Endometrial microvascular endothelial cells (primary cell): Measurements from ENCODE around the gene DDX10. TPM values are rescaled to one million over a fixed set of nuclear protein-coding genes. Genes with fewer than 3 reads are reported as not detected.
"Not testable (repeated sequence)": the region's sequence is repeated elsewhere in the genome, so short reads cannot be mapped to it uniquely, and the experiment has no call there.

Experiments used
- in situ Hi-C: cut with HindIII; loops from 2 replicates; pipeline ENCODE4 v1.10.0; 2017; ENCODE audit warnings: low sequenced_read_pairs, low pct_unique_long_range_greater_than_20kb; ENCODE audit errors: inconsistent ontology term
- total RNA-seq: library from RNA; depleted of rRNA; stranded (reverse); fragments of >200 nt; gene quantifications from one replicate; pipeline ENCODE4 v1.2.3, GENCODE V29; 2015; ENCODE audit errors: inconsistent ontology term

Gene DDX10
- total RNA-seq, 1 donor from 2014 or later: 56.9 TPM

GRCh38 chr11:108698844-108699642, 34.2 kb downstream of the DDX10 start:
- in situ Hi-C loops: no loop called here

DNA sequence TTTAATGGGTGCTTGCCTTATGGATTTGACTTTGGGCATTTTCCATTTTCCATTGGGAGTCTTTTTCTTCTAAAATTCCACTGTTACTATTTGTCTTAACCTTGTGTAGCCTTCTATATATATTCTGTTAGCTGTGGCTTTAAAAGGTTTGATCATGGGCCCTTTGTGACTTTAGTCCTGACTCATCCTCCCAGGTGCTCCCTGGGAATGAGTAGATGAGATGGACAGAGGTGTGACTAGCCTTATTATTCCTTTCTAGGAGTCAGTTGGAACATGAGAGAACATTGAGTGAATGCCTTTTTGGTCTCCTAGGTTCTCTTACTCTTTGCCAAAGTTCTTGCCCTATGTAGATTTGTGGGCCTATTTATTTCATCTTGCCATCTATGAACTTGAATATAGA, 39.0 kb downstream of the DDX10 start:
- in situ Hi-C loops: no loop called here

DNA sequence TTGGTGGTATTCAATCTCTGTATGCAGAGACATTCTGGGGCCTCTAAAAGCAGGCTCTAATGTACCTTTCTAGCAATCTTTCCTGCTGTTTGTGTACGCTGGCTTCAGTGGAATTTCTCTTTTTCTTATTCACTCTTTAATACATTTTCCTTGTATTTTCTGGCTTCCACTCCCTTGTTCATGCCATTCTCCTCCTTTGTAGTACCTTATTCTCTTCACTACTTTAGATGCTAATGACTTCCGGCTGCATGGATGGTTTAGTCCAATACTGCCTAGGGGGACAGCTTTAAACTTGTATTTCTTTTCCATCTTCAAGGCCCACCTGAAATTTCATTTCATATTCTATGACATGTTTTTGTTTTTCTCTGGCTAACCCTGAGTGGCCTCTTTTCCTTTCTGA, 40.2 kb downstream of the DDX10 start:
- in situ Hi-C loops: no loop called here

GRCh38 chr11:108708173-108708572, 43.3 kb downstream of the DDX10 start:
- in situ Hi-C loops: no loop called here

- in situ Hi-C loops: no loop called here
These were observed 44.9 kb downstream of the DDX10 start for GRCh38 chr11:108709741-108710140.

- in situ Hi-C loops: no loop called here
These were observed 48.4 kb downstream of the DDX10 start for GRCh38 chr11:108713076-108713790.

DNA sequence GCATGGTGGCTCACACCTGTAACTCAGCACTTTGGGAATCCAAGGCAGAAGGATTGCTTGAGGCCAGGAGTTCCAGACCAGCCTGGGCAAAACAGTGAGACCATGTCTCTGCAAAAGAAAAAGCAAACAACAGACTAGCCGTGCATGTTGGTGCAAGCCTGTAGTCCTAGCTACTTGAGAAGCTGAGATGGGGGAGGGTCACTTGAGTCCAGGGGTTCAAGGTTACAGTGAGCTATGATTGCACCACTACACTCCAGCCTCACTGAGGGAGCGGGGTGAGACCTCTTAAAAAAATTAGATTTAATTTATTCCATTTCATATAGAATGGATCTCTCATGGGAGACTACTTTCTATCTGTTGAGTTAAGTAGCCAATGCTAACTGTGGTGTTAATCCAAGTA, 50.4 kb downstream of the DDX10 start:
- in situ Hi-C loops: no loop called here

DNA sequence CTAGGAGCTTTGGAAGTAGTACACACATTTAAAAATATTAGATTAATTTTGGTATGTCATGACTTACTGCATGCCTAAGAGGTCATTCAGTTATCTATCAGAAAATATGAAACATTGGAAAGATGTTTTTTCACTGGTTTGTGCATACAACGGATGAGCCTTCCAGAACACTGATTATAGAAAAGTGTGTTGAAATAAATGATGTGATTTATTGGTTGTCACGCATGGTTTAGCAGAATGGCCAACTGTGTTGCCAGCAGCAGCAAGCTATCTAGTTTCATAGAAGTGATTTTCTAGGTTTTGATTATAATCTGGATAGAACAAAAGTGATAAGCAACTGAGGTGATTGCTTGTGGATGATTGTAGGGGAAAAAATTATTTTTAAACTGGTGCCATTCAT, 53.6 kb downstream of the DDX10 start:
- in situ Hi-C loops: no loop called here

DNA sequence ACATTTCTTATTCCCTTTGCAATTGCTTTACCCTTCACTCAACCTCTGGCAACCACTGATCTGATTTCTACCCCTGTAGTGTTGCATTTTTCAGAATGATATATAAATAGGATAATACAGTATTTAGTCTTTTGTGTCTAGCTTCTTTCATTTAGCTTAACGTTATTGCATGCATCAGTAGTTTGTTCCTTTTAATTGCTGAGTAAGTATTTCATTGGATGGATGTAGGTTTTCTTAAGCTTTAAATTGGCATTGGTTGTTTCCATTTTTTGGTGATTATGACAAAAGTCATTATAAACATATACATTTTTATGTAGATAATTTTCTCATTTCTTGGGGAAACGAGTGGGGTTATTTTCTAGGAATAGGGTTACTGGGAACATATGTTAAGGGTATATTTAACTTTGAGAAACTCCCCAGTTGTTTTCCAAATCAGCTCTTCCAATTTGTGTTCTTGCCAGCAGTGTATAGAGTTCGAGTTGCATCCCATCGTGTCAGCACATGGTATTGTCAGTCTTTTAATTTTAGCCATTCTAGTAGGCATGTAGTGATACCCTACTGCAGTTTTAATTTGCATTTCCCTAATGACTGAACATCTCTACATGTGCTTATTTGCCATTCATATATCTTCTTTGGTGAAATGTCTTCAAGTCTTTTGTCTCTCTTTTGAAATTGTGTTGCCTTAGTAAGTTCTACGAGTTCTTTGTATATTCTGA, 60.3 kb downstream of the DDX10 start:
- in situ Hi-C loops: no loop called here

DNA sequence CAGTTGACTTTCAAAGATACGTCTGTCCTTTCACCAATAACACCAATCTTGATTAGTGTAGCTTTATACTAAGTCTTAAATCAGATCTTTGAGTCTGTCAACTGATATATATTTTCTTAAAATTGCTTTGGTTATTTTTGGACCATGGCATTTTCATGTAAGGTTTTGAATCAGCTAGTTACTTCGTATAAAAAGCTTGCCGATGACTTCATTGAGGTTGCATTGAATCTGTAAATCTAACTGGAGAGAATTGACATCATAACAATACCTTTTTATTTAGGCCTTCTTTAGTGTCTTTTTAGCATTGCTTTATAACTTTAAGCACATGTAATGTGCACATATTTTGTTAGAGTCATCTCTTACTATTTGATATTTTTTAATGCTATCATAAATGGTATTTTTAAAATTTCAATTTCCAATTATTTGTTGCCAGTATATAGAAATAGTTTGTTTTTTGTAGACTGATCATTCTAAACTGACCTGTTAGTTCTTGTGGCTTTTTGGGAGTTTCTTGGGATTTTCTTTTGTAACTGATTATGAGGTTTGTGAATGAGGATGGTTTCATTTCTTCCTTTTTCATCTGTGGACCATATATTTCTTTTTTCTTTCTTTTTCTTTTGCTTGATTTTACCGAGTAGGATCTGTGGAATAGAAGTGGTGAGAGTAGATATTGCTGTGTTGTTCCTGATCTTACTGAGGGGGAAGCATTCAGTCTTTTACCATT, 61.4 kb downstream of the DDX10 start:
- in situ Hi-C loops: no loop called here

GRCh38 chr11:108727665-108728064, 62.8 kb downstream of the DDX10 start:
- in situ Hi-C loops: no loop called here

DNA sequence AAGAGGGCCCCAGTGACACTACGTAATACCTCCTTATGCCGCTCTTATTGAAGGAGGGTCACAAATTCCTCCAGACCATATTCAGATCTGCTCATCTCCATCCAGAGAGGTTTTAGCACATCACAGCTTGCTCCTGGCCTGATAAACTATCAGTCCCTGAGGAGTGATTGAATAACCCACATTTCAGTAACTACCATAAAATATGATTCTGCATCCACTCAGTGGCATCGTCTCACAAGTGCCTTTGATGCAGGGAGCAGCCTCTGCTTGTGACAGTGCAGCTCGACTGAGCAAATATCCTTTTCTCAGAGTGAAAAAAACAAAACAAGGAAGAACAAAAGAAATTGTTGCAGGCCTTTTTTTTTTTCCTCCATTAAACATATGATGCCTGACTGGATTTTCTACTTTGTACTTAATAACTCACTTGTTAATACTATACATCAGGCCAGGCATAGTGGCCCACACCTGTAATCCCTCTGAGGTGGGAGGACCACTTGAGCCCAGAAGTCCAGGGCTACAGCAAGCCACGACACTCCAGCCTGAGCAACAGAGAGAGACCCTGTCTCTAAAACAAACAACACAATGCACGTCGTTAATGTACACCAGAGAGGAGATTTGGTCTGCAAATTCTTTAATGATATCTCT, 64.5 kb downstream of the DDX10 start:
- in situ Hi-C loops: no loop called here

DNA sequence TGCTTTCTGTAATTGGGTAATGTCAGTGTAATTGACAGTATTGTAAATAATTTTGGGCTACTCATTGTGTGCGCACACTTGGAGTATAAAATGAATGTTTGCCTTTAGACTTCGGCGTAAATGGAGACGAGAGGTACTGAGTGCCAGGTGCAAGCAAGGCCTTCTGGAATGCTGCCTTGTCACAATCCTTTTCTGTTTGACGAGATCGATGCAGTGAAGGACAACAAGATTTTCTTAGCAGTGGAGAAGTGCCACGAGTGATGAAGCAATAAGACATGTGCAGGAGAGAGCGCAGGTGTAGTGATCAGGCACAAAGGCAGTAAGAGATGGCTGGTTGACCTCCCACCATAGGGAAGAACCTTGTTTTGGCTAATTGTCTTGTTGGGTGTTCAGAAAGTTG, 67.5 kb downstream of the DDX10 start:
- in situ Hi-C loops: no loop called here

- in situ Hi-C loops: no loop called here
These were observed 68.7 kb downstream of the DDX10 start for GRCh38 chr11:108733479-108734116.

GRCh38 chr11:108734283-108734682, 69.4 kb downstream of the DDX10 start:
- in situ Hi-C loops: no loop called here

GRCh38 chr11:108734956-108735559, 70.2 kb downstream of the DDX10 start:
- in situ Hi-C loops: no loop called here

GRCh38 chr11:108740132-108740531, 75.3 kb downstream of the DDX10 start:
- in situ Hi-C loops: not testable (repeated sequence)

DNA sequence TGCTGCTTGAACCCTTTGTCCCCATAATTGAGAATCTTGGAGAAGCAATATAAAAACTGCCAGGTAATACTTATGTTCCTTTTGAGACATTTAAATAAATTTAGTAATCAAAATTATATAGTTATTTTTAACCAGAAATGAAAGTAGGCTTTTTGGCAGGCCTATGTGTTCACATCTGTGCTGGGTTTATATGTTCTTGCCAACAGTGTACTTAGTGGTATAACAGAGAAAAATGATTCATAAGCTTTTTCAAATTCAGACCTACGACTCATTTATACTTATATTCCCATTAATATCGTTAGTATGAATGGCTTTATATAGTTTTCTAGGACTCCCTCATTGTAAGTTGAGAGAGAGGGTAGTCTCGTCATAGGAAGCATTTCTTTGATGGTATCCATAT, 79.0 kb downstream of the DDX10 start:
- in situ Hi-C loops: no loop called here
